CD1c-positive myeloid dendritic cell (primary cell): Measurements from ENCODE around the gene SIGLEC15.

Experiments used
- DNase-seq: peaks from one replicate; pipeline ENCODE4 v3.0.0-alpha.2; 2016; ENCODE audit errors: extremely low spot score

The SIGLEC15 gene

GRCh38 chr18:45820106-45820745, 5.2 kb upstream of the SIGLEC15 start:
- peak; percentile 35 for DNase-seq

DNA sequence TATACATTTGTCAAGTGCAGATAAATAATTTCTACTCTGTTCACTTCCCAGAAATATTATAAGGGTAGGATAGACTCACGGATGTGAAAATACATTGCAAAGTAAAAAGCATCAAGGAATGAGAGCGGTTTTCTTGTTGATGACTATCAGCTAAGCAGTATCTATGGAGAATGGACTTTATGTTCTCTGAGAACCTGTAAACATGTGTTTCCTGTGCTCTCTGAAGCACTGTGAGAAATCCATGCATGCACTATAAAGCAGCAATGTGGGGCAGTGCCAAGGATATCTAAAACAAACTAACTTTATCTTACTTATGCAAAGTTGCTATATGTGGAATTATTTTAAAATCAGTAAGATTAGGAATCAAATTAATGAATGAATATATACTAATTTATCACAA, 4.4 kb upstream of the SIGLEC15 start:
- no peak for DNase-seq

DNA sequence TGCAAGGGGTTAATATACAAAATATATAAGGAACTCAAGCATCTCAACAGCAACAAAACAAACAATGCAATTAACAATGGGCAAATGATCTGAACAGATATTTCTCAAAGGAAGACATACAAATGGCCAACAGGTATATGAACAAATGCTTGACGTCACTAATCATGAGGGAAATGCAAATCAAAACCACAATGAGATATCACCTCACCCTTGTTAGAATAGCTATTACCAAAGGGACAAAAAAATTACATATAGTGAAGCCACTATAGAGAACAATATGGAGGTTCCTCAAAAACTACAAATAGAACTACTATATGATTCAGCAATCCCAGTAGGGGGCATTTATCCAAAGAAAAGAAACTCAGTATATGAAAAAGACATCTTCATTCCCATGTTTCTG, 3.8 kb upstream of the SIGLEC15 start:
- no peak for DNase-seq

- DNase-seq: no peak
Measured at GRCh38 chr18:45826084-45826483, 609 bp downstream of the SIGLEC15 start.

DNA sequence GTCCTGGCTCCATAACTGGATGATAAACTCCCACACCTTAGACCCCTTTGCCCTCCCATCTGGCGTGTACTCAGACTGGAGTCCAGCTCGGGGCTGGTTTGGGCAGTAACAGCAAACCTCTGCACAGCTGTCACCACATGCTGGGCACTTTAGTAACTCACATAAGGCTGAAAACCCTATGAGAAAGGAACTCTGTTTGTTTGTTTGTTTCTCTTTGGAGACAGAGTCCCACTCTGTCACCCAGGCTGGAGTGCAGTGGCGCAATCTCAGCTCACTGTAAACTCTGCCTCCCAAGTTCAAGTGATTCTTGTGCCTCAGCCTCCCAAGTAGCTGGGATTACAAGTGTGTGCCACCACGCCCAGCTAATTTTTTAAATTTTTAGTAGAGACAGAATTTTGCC, 1.2 kb downstream of the SIGLEC15 start:
- DNase-seq: peak; percentile 45

GRCh38 chr18:45828917-45829811, 3.7 kb downstream of the SIGLEC15 start:
- peak; percentile 77 for DNase-seq

DNA sequence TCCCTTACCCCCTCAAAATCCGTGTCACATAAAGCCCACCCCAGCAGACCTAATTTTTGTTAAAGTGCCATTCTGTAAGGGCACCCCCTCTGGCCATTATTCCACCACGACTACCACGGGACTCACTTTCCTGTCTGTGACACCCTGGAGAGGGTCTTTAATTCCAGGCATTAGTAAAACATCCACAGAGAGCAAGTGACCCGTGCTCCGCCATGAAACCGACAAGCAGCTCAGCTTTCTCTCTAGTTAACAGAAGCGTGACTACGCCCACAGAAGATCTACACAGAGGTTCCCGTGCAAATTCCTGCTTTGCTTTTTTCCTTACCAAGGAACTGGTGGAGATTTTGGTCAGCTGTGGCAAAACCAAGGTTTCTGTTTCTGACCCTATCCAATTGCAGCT, 4.4 kb downstream of the SIGLEC15 start:
- DNase-seq: peak; percentile 51

- DNase-seq: no peak
Measured at GRCh38 chr18:45830917-45831316, 5.4 kb downstream of the SIGLEC15 start.

DNA sequence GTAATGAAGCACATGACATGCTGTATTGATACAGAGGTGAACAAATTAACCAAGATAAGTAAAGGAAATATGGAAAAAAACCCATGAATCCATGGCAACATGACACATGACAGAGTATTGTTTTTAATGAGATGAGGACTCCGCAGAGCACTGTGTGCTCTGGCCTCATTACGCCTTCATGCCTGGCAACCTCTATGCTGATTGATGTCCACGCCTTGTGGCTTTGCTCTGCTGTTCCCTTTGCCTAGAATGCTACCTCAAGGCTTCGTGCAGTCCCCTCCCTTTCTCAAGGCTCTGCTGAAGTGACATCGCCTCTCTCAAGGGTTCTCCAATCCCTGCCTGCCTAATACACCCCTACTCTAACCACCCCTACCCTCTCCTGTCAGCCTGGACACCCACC, 8.4 kb downstream of the SIGLEC15 start:
- no peak for DNase-seq

DNA sequence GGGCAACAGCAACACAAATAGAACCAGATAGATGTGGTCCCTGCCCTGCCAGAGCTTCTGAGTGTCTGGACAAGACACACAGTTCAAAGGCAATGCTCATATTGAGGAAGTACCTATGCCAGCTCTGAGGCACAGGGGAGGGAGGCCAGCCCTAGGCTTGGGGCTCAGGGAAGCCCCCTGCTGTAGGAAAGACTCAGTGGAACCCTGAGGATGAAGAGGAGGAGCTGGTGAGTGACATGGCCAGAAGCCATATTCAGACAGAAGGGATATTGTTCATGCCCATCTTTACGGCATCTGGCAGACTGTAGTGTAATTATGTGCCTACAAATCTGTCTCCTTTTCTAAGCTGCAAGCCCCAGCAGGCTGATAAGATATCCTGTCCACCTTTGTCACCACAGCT, 8.8 kb downstream of the SIGLEC15 start:
- no peak for DNase-seq

DNA sequence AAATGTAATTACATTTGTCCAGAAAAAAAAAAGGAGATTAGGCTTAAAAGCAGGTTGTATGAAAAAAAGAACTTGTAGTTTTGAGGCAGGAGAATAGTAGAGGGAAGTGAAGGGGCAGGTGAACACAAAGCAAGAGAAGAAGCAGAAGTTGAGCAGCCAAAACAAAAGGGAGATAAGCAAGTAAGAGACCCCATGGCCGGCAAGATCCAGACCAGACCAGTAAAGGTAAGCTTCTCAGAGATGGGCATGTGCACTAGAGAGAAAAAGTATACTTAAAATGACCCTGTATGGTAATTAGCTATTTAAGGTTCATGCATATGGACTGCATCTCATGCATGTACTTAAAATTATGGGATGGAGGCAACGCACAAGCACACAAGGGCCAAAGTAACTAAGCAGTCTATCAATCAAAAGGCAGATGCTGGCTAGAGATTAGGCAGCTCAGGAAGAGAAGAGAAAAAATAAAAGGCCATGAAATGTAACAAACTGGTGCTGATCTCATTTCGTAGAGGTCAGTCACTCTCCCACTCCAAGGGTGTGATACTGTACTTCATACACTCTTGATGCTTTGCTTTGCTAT, 9.7 kb downstream of the SIGLEC15 start:
- DNase-seq: no peak

- no peak for DNase-seq
Measured at GRCh38 chr18:45836242-45837205, 11.0 kb downstream of the SIGLEC15 start.

GRCh38 chr18:45837283-45838070, 12.0 kb downstream of the SIGLEC15 start:
- peak; percentile 82 for DNase-seq

DNA sequence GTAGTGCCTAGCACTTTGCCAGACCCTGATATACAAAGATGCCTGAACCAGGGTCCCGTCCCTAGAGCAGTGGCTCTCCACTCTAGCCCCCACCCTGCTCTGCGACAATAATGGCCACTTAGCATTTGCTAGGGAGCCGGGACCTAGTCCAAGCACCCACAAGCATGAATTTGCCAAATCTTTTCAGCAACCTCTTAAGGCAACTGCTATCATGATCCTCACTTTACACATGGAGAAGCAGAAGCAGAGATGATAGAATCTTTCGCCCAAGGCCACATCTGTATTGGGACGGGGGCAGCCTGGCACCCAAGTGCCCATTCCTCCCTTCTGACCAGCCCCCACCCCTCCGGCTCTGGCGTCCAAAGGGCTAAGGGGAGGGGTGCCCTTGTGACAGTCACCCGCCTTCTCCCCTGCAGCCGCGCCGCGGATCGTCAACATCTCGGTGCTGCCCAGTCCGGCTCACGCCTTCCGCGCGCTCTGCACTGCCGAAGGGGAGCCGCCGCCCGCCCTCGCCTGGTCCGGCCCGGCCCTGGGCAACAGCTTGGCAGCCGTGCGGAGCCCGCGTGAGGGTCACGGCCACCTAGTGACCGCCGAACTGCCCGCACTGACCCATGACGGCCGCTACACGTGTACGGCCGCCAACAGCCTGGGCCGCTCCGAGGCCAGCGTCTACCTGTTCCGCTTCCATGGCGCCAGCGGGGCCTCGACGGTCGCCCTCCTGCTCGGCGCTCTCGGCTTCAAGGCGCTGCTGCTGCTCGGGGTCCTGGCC, 13.0 kb downstream of the SIGLEC15 start:
- DNase-seq: no peak

GRCh38 chr18:45839414-45840395, 14.2 kb downstream of the SIGLEC15 start:
- DNase-seq: peak; percentile 58

- no peak for DNase-seq
Measured at GRCh38 chr18:45841060-45841764, 15.7 kb downstream of the SIGLEC15 start.

GRCh38 chr18:45841765-45842442, 16.4 kb downstream of the SIGLEC15 start:
- DNase-seq: no peak

DNA sequence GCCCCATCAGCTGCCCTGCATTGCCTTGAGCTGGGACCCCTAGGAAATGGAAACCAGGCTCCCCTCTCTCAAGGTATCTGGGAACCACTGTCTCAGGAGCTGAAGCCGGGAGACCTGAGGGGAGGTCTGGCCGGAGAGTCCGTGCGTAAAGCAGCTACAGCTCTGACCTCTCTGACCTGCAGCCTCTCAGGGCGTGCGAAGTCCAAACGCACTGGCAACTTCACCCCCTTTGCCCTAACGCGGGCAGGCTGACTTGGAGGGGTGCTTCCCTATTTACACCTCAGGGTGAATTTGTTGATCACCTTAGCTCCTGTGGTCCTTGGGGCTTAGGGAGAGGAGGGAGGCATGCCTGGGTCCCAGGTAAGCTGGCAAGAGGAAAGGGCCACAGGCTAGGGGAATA, 17.5 kb downstream of the SIGLEC15 start:
- DNase-seq: no peak
